AG10803 (cell line): Measurements from ENCODE around the gene NOXA1.

Experiments used
- DNase-seq: peaks from one replicate; pipeline ENCODE4 v3.0.0; 2010; ENCODE audit warnings: low read depth
- H3K4me3 ChIP-seq: 2 replicates; pipeline ENCODE4 v1.5.1; 2011; ENCODE audit warnings: mild to moderate bottlenecking, low read length, control low read depth
- CTCF ChIP-seq: conservative IDR thresholded peaks from 2 replicates; pipeline ENCODE4 v1.5.1; 2011; ENCODE audit warnings: mild to moderate bottlenecking, low read length, control low read depth, inconsistent platforms

NOXA1 gene

GRCh38 chr9:137426018-137426681, 3.0 kb downstream of the NOXA1 start:
- DNase-seq: no peak
- TF ChIP-seq CTCF: no peak

DNA sequence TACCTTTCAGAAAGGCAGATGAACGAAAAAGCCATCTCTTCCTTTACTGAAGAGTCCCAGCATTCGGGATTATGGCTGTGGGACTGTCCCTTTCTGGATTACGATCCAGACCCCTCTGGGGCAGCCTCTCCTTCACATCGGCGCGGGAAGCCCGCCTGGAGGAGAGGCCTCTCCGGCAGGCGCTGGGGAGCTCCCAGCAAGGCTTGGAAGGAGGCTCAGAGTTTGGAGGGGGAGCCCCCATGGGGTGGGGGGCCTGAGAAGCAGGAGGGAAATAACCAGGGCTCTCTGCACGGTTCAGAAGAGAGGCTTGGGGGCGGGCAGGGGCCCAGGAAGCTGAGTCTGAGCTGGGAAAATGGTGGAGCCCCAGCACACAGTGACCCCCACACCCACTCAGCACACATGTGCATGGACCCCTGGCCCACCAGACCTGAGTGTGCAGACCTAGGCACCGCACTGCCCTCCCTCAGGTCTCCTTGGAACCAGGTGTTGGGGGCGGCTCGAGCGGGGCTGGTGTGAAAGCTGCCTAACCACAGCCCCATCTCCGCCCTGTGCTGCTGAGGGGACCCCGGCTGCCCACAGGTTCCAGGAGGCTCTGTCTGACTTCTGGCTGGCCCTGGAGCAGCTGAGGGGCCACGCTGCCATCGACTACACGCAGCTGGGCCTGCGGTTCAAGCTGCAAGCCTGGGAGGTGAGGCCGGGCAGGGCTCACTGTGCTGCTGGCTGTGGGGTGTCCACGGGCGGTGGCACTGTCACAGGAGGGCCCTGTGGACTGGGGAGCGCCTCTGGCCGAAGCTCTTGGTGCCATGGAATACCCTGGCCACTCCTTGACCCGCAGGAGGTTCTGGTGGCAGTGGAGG, 4.5 kb downstream of the NOXA1 start:
- DNase-seq: no peak
- H3K4me3 ChIP-seq: no peak overlapping the region
- TF ChIP-seq CTCF: no peak

More at GRCh38 chr9:137426018-137426681, 3.0 kb downstream of the NOXA1 start:
- H3K4me3 ChIP-seq: no peak overlapping the region

GRCh38 chr9:137428311-137428630, 5.1 kb downstream of the NOXA1 start:
- H3K4me3 ChIP-seq: no peak overlapping the region
- no peak for TF ChIP-seq CTCF
- DNase-seq: no peak

- H3K4me3 ChIP-seq: no peak overlapping the region
- DNase-seq: no peak
- no peak for TF ChIP-seq CTCF
Measured at GRCh38 chr9:137428841-137429545, 5.8 kb downstream of the NOXA1 start.

GRCh38 chr9:137429546-137429890, 6.3 kb downstream of the NOXA1 start:
- H3K4me3 ChIP-seq: no peak overlapping the region
- DNase-seq: no peak
- no peak for TF ChIP-seq CTCF

DNA sequence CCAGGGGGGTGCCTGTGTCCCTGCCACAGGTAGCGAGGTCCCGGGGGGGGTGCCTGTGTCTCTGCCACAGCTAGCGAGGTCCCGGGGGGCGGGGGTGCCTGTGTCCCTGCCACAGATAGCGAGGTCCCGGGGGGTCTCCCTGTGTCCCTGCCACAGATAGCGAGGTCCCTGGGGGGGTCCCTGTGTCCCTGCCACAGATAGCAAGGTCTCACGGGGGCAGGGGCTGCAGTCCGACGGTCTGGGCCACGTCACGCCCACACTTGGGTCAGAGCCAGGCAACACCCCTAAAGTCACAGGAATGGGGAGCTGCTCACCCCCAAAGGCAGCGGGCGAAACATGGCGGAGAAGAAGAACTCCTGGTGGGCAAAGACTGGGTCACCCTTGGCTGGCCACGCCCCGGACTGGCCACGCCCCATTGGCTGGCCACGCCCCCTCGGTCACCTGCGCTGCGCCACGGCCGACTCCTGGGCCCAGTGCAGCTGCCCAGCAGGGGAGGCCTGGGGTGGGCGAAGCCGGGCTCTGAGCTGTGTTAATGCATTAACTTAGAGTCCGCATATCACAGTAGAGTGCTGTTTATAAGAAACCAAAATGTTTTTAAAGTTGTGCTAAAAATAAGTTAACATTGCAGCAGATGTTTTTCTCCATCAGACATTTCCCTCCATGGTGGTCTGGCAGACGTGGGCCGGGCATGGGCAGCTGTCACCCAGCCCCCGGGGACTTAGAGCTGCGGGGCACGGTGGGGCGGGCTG, 7.0 kb downstream of the NOXA1 start:
- no peak for TF ChIP-seq CTCF
- no peak overlapping the region for H3K4me3 ChIP-seq
- no peak for DNase-seq
